Adrenal gland (tissue), 5 donors: ENCODE results near the gene RAB33A.

ENCODE experiments used
- CTCF ChIP-seq, 6 experiments: fragments of 450-650 bp in 4 of 6; fragments of 200-600 bp in 2 of 6; sonication (generic) in 1 of 6; IDR thresholded peaks; 1 replicate in 5 of 6; 2 replicates in 1 of 6; pipeline versions ENCODE4 v1.5.1 to v1.8.0; 2016 to 2021; ENCODE audit warnings: antibody characterized with exemption in 6 of 6, mild to moderate bottlenecking in 2 of 6, moderate library complexity in 1 of 6
- POLR2A ChIP-seq, 2 donors: fragments of 450-650 bp; IDR thresholded peaks; one replicate each; pipeline ENCODE4 v1.6.1; 2017; ENCODE audit warnings: antibody characterized with exemption in 2 of 2, mild to moderate bottlenecking in 2 of 2, moderate library complexity in 1 of 2
- donor health status: DM: no; HTN: no; CAD: no.

GRCh38 chrX:130165181-130165702 is 6.5 kb upstream of the RAB33A start:
- TF ChIP-seq POLR2A (IDR thresholded peaks at IDR 0.05) = no peak
- TF ChIP-seq CTCF (IDR thresholded peaks at IDR 0.05) = no peak
